GM12872 (cell line): ENCODE results near the gene PRKCD.

Experiments
- CTCF ChIP-seq: IDR thresholded peaks from 3 replicates; pipeline ENCODE4 v1.5.1; 2011; ENCODE audit warnings: low read depth, mild to moderate bottlenecking, low read length, moderate library complexity; ENCODE audit not compliant: insufficient read depth

PRKCD gene

GRCh38 chr3:53140847-53141845 is 19.9 kb upstream of the PRKCD start:
- no peak for TF ChIP-seq CTCF

DNA sequence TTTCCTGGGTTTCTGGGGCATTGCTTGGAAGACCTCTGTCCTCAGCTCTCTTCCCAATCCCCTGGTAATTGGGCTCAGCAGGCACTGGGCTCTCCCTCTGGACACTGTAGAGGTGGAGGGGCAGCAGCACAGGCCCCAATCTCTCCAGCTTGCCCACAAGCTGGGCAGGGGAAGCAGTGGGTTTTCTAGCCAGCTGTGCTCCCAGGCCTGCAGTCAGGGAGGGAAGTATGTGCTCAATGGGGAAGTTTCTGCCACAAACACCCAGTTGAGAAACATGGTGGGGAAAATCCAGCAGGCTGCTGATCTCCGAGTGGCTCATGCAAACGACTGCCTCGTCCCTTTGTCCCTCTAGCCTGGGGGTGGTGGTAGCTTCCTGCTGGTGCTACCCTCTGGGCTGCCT is 18.0 kb upstream of the PRKCD start:
- no peak for TF ChIP-seq CTCF

DNA sequence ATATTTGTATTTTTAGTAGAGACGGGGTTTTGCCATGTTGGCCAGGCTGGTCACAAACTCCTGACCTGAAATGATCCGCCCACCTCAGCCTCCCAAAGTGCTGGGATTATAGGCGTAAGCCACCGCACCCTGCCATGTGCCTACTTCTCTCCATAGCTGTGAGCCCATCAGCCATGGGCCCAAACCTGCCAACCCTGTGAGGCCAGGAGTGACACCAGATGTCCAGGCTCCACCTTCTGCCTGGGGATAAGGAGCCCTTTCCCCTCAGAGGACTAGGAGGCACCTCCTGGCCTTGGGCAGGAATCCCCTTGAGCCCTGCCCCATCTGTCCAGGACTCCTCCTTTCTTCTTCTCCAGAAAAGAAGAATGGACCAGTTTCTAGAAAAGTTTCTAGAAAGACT is 16.6 kb upstream of the PRKCD start:
- TF ChIP-seq CTCF = no peak

DNA sequence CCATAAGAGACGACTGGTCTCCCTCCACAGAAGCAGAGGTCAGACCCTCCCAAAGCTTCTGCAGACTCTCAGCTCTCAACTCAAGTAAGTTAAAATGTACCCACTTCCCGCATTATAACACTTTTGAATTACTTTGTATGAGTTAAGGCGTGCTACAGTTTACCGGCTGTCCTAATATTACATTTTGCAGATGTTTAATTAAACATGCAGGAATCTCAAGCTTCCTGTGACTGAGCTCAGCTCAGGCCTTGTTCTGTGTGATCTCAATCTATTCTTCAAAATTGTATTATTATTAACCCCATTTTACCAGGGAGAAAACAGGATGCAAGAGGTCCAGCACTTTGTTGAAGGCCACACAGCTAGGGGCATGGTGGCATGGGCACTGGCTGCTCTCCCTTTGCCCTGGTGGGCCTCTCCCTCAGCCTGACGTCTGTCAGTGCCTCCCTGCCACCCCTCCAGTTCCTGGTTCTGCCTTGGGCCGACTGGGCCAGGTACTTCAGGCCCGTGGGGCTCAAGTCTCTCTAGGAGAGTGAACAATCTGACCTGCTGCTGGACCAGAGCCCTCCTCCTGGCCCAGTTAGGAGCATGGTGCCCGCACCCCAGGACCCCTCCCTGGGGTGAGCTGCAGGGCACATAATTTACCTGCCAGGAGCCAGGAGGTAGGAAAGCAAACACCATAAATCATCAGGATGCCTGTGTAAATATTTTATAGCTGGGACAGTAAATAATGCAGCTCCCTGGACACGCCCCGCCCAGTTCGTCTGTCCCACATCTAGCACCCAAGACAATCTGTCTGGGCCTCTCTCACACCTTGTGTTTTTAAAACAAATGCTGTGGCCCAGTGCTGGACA is 15.9 kb upstream of the PRKCD start:
- no peak for TF ChIP-seq CTCF

- no peak for TF ChIP-seq CTCF
These were observed 15.3 kb upstream of the PRKCD start for GRCh38 chr3:53145713-53146080.

DNA sequence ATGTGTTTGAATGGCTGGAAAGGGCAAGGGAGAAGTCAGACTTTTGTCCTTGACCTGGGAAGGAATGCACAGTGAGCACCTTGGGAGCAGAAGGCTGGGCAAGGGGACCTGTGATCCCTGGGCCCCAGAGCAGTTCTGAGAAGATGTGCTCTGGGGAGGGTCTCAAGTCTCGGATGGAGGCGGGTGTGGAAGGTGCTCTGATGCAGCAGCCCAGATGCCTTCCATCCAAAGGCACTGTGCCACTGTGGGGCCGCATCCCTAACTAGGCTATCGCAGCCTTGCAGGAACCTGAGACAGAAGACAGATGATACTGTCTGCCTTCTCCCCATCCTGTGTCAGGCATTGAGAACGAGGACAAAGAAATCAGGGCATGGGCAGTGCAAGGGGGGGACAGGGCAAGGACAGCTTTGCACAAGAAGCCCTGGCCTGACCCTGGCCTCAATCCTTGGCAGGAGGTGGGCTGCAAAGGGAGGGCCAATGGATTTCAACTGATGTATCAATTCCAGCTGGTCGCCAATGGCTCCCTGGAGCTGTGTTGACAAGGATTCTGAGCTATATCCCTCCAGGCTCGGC is 14.6 kb upstream of the PRKCD start:
- TF ChIP-seq CTCF = no peak

- TF ChIP-seq CTCF = no peak
These were observed 13.7 kb upstream of the PRKCD start for GRCh38 chr3:53147151-53147902.
